Stimulated activated CD4-positive, alpha-beta T cell treated with anti-CD3 and anti-CD28 coated beads, Interleukin-15, amount 100 ng/mL, for 1 hour (primary cell): ENCODE data around the gene CABP1.

Experiments
- DNase-seq, 2 donors: peaks; one replicate each; pipeline ENCODE4 v3.0.0-alpha.2; 2020; ENCODE audit warnings: low read depth in 1 of 2, low spot score in 1 of 2

Gene CABP1

GRCh38 chr12:120630104-120630892 is 10.1 kb upstream of the CABP1 start:
- DNase-seq, result no peak

GRCh38 chr12:120631097-120631496 is 9.3 kb upstream of the CABP1 start:
- no peak for DNase-seq

- DNase-seq, result peak in 1 of 2 donors; percentile 30
Observed at GRCh38 chr12:120640861-120641833, 721 bp downstream of the CABP1 start.

GRCh38 chr12:120642121-120642520 is 1.7 kb downstream of the CABP1 start:
- no peak for DNase-seq

GRCh38 chr12:120642826-120643225 is 2.4 kb downstream of the CABP1 start:
- DNase-seq, result no peak

GRCh38 chr12:120643574-120643973 is 3.1 kb downstream of the CABP1 start:
- no peak for DNase-seq

- no peak for DNase-seq
Observed at GRCh38 chr12:120646044-120646443, 5.6 kb downstream of the CABP1 start.

- no peak for DNase-seq
Observed at GRCh38 chr12:120647375-120647755, 6.9 kb downstream of the CABP1 start.

- no peak for DNase-seq
Observed at GRCh38 chr12:120649442-120650232, 9.2 kb downstream of the CABP1 start.

GRCh38 chr12:120650233-120650690 is 9.8 kb downstream of the CABP1 start:
- DNase-seq, result no peak

- no peak for DNase-seq
Observed at GRCh38 chr12:120651821-120652220, 11.4 kb downstream of the CABP1 start.

- DNase-seq, result no peak
Observed at GRCh38 chr12:120652656-120653435, 12.4 kb downstream of the CABP1 start.

- DNase-seq, result no peak
Observed at GRCh38 chr12:120653611-120654010, 13.2 kb downstream of the CABP1 start.

GRCh38 chr12:120654656-120655055 is 14.2 kb downstream of the CABP1 start:
- DNase-seq, result no peak

GRCh38 chr12:120656008-120656407 is 15.6 kb downstream of the CABP1 start:
- DNase-seq, result no peak

GRCh38 chr12:120658286-120659150 is 18.1 kb downstream of the CABP1 start:
- DNase-seq, result no peak

GRCh38 chr12:120659151-120659525 is 18.7 kb downstream of the CABP1 start:
- DNase-seq, result no peak

- DNase-seq, result no peak
Observed at GRCh38 chr12:120661432-120661831, 21.0 kb downstream of the CABP1 start.

- DNase-seq, result no peak
Observed at GRCh38 chr12:120662879-120663278, 22.5 kb downstream of the CABP1 start.
